Gastrocnemius medialis (tissue), 4 donors: Measurements from ENCODE around the gene SQOR. TPM values are rescaled to one million over a fixed set of nuclear protein-coding genes. Genes with fewer than 3 reads are reported as not detected.

Experiments used
- ATAC-seq, 2 donors: fragments of 150-250 bp; one replicate each; pipeline ENCODE4 v1.9.1; 2016
- DNase-seq, 2 donors: peaks; one replicate each; pipeline ENCODE4 v3.0.0-alpha.2; 2019
- H3K27ac ChIP-seq, 4 donors: fragments of 200-600 bp; sonication (generic); 1 replicate in 1 of 4; 2 replicates in 3 of 4; pipeline ENCODE4 v1.5.1; 2016 to 2018; ENCODE audit warnings: mild to moderate bottlenecking in 2 of 4, moderate library complexity in 1 of 4
- H3K27me3 ChIP-seq, 3 donors: fragments of 200-600 bp; sonication (generic) in 2 of 3; 1 replicate in 1 of 3; 2 replicates in 2 of 3; pipeline versions ENCODE4 v1.5.1 to v1.6.0; 2016 to 2019; ENCODE audit warnings: mild to moderate bottlenecking in 1 of 3, moderate library complexity in 1 of 3
- H3K36me3 ChIP-seq, 2 donors: fragments of 200-600 bp; sonication (generic) in 1 of 2; one replicate each; pipeline ENCODE4 v1.5.1; 2017 to 2018
- H3K4me1 ChIP-seq, 2 donors: fragments of 200-600 bp; sonication (generic) in 1 of 2; one replicate each; pipeline ENCODE4 v1.5.1; 2016 to 2017; ENCODE audit warnings: mild to moderate bottlenecking in 2 of 2
- H3K4me3 ChIP-seq, 4 donors: fragments of 200-600 bp; sonication (generic) in 3 of 4; 1 replicate in 1 of 4; 2 replicates in 3 of 4; pipeline ENCODE4 v1.5.1; 2016 to 2019; ENCODE audit warnings: mild to moderate bottlenecking in 2 of 4
- H3K9me3 ChIP-seq, 3 donors: fragments of 200-600 bp; sonication (generic) in 2 of 3; 1 replicate in 1 of 3; 2 replicates in 2 of 3; pipeline ENCODE4 v1.5.1; 2016 to 2019
- POLR2A ChIP-seq, 2 donors: fragments of 450-650 bp; IDR thresholded peaks; one replicate each; pipeline ENCODE4 v1.6.1; 2017; ENCODE audit warnings: antibody characterized with exemption in 2 of 2, mild to moderate bottlenecking in 2 of 2, moderate library complexity in 2 of 2
- in situ Hi-C, 4 donors: fragments of 200-750 bp; cut with MboI; loops; one replicate each; pipeline versions ENCODE4 v1.15.0 to v1.8.0; 2017; ENCODE audit warnings: low sequenced_read_pairs in 4 of 4
- intact Hi-C: fragments of 100-400 bp; cut with DNase I; formaldehyde crosslinking; loops from one replicate; pipeline ENCODE4 v1.15.1; 2023; ENCODE audit warnings: low total_unique reads
- total RNA-seq, 4 donors: library from RNA; depleted of rRNA; stranded (reverse); fragments of >200 nt; gene quantifications; one replicate each; pipeline versions ENCODE4 v1.1.0 to v1.2.3, GENCODE V29; 2016
- TF ChIP-seq, protein P1 (sequence below), 5 experiments: fragments of 450-650 bp in 3 of 5; fragments of 200-600 bp in 2 of 5; sonication (generic) in 2 of 5; IDR thresholded peaks in 4 of 5; conservative IDR thresholded peaks in 1 of 5; 1 replicate in 4 of 5; 2 replicates in 1 of 5; pipeline ENCODE4 v1.5.1; 2016 to 2019; ENCODE audit warnings: antibody characterized with exemption in 5 of 5, mild to moderate bottlenecking in 3 of 5, moderate library complexity in 3 of 5

The SQOR gene
- total RNA-seq, 4 donors from 2014 or later: 140 to 194 (median 164) TPM

DNA sequence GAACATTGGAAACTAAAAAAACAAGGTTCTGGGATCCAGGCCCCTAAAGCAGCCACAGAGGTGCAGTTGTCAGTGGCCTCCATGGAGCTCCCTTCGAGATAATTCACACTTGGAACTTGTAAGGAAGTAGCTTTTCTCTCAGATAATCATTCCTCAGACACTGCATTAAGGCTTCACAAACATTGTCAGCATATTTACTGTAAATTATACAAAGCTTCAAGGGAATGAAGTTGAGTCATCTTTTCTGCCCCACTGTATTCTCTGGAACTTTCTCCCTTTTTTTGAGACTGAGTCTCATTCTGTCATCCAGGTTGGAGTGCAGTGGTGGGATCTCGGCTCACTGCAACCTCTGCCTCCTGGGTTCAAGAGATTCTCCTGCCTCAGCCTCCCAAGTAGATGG lies 40.5 kb upstream of the SQOR start:
- Histone ChIP-seq H3K27me3 (no peaks in the 10 kb centered on the region), H3K36me3 (peaks cover 0 to 32% of the 10 kb centered on the region in 2 donors), H3K4me3 (no peak overlapping the region), H3K4me1 (peaks cover 12 to 15% of the 10 kb centered on the region in 2 donors), H3K9me3 (no peaks in the 10 kb centered on the region), H3K27ac (no peak overlapping the region)
- in situ Hi-C loops (no loop called here), intact Hi-C loops (no loop called here)
- no peak for ATAC-seq
- no peak for DNase-seq
- no peak for TF ChIP-seq POLR2A (IDR thresholded peaks at IDR 0.05)
- TF ChIP-seq, protein P1, sequence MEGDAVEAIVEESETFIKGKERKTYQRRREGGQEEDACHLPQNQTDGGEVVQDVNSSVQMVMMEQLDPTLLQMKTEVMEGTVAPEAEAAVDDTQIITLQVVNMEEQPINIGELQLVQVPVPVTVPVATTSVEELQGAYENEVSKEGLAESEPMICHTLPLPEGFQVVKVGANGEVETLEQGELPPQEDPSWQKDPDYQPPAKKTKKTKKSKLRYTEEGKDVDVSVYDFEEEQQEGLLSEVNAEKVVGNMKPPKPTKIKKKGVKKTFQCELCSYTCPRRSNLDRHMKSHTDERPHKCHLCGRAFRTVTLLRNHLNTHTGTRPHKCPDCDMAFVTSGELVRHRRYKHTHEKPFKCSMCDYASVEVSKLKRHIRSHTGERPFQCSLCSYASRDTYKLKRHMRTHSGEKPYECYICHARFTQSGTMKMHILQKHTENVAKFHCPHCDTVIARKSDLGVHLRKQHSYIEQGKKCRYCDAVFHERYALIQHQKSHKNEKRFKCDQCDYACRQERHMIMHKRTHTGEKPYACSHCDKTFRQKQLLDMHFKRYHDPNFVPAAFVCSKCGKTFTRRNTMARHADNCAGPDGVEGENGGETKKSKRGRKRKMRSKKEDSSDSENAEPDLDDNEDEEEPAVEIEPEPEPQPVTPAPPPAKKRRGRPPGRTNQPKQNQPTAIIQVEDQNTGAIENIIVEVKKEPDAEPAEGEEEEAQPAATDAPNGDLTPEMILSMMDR (IDR thresholded peaks at IDR 0.05 in 4 of 5, conservative IDR thresholded peaks at IDR 0.05 in 1 of 5): no peak

DNA sequence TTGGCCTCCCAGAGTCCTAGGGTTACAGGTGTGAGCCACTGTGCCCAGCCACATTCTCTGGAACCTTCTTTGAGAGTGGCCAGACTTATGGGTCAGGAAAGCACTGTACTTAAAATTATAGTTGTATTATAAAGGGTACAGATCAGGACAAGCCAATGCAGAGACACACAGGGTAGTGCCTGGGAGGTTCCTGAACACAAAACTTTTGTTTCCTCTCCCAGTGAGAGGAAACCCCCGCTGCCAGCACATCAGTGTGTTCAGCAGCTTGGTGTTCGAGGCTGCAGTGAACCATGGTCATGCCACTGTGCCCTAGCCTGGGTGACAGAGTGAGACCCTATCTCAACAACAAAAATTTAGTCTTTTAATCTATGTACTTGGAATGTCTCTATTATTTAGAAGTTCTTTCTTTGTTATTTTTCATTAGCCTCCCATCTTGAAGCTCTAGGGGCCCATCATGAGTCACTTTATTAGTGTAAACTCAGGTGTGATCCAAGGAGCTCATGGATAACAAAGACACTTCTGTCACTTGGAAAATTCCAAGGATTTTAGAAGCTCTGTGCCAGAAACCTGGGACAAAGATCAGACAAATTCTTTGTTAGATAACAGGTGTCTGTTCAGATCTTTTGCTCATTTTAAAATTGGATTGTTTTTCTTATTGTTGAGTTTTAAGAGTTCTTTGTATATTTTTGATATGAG lies 39.8 kb upstream of the SQOR start:
- peaks cover 0 to 32% of the 10 kb centered on the region in 2 donors for H3K36me3 ChIP-seq
- in situ Hi-C loops: no loop called here
- H3K27me3 ChIP-seq: no peaks in the 10 kb centered on the region
- intact Hi-C loops: no loop called here
- H3K27ac ChIP-seq: no peak overlapping the region
- no peak overlapping the region for H3K4me3 ChIP-seq
- no peaks in the 10 kb centered on the region for H3K9me3 ChIP-seq
- ATAC-seq (no peak), DNase-seq (no peak)
- TF ChIP-seq POLR2A (IDR thresholded peaks at IDR 0.05): no peak
- TF ChIP-seq, protein P1 (IDR thresholded peaks at IDR 0.05 in 4 of 5, conservative IDR thresholded peaks at IDR 0.05 in 1 of 5): no peak
- peaks cover 5 to 9% of the 10 kb centered on the region in 2 donors for H3K4me1 ChIP-seq

DNA sequence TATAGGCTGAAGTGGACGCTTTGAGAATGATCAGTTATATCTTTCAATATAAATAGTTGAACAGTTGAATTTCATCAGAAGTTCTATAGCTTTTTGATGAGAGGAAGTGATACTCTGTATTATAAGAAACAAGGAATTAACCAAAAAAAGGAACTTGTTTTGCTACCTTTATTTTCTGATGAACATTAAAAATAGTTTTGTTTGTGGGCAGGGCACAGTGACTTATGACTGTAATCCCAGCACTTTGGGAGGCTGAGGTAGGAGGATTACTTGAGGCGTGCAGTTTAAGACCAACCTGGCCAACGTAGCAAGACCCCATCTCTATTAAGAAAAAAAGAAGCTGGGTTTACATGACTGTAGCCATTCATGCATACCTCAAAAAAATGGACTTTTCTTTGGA lies 30.9 kb upstream of the SQOR start:
- TF ChIP-seq, protein P1 (IDR thresholded peaks at IDR 0.05 in 4 of 5, conservative IDR thresholded peaks at IDR 0.05 in 1 of 5): no peak
- TF ChIP-seq POLR2A (IDR thresholded peaks at IDR 0.05): no peak
- no peak for DNase-seq
- ATAC-seq: no peak
- intact Hi-C loops: no loop called here
- Histone ChIP-seq H3K36me3 (peaks cover 0 to 31% of the 10 kb centered on the region in 2 donors), H3K9me3 (no peaks in the 10 kb centered on the region), H3K4me3 (no peak overlapping the region), H3K27me3 (no peaks in the 10 kb centered on the region), H3K27ac (no peak overlapping the region), H3K4me1 (no peaks in the 10 kb centered on the region)
- in situ Hi-C loops: loop anchor here in 1 of 4 donors (25.0 kb wide), 1 partner anchor 142 kb away; no protein-coding TSS in a partner anchor

DNA sequence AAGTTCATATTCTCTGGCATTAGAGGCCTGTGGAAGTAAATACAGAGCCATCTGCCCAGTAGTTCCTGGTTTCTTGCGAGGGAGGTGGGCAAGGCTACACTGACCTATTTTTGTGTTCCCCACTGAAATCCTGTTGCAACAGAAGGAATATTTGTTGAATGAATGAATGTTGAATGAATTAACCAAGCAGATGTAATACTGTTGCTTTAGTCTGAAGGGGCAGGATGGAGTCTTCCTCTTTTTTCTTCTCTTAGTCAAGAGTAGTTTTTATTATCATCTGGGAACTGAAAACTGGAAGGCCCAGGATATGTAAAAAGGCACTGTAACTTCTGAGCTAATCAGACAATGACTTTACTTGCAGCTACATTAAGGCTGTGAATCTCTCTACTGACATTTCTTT lies 30.5 kb upstream of the SQOR start:
- H3K9me3 ChIP-seq: no peaks in the 10 kb centered on the region
- TF ChIP-seq, protein P1 (IDR thresholded peaks at IDR 0.05 in 4 of 5, conservative IDR thresholded peaks at IDR 0.05 in 1 of 5): no peak
- no peak for TF ChIP-seq POLR2A (IDR thresholded peaks at IDR 0.05)

More for the DNA sequence above, 30.5 kb upstream of the SQOR start:
- no peaks in the 10 kb centered on the region for H3K4me1 ChIP-seq
- intact Hi-C loops (no loop called here), in situ Hi-C loops (loop anchor here in 1 of 4 donors (25.0 kb wide), 1 partner anchor 142 kb away; no protein-coding TSS in a partner anchor)
- H3K4me3 ChIP-seq: no peak overlapping the region
- peaks cover 0 to 31% of the 10 kb centered on the region in 2 donors for H3K36me3 ChIP-seq
- no peak overlapping the region for H3K27ac ChIP-seq
- ATAC-seq (no peak), DNase-seq (no peak)
- no peaks in the 10 kb centered on the region for H3K27me3 ChIP-seq
